K562 (cell line): ENCODE measurements around the gene MRAP2. TPM values are rescaled to one million over a fixed set of nuclear protein-coding genes. Genes with fewer than 3 reads are reported as not detected.

Experiments used
- CBFA2T2 ChIP-seq: fragments of 450-650 bp; conservative IDR thresholded peaks from 2 replicates; pipeline ENCODE4 v1.6.1; 2017; ENCODE audit warnings: mild to moderate bottlenecking
- E2F6 ChIP-seq, 2 experiments: IDR thresholded peaks; 2 replicates each; pipeline ENCODE4 v1.6.1; 2011; ENCODE audit warnings: borderline replicate concordance in 1 of 2, control low read depth in 1 of 2, low read depth in 1 of 2, low read length in 1 of 2, mild to moderate bottlenecking in 1 of 2, mixed read lengths in 1 of 2, moderate library complexity in 1 of 2; ENCODE audit not compliant: insufficient read depth in 1 of 2, insufficient read length in 1 of 2, poor library complexity in 1 of 2, severe bottlenecking in 1 of 2; ENCODE audit errors: extremely low read depth in 1 of 2
- EP300 ChIP-seq: IDR thresholded peaks from 2 replicates; pipeline ENCODE4 v1.6.1; 2012; ENCODE audit warnings: low read length, improper control_type of control experiment
- ETS1 ChIP-seq: conservative IDR thresholded peaks from 2 replicates; pipeline ENCODE4 v1.6.1; 2011; ENCODE audit warnings: low read depth, mild to moderate bottlenecking, low read length; ENCODE audit not compliant: control insufficient read depth
- FOSL1 ChIP-seq: fragments of 200-800 bp; sonication (Bioruptor generic); conservative IDR thresholded peaks from 2 replicates; pipeline ENCODE4 v1.6.1; 2016; ENCODE audit warnings: missing genetic modification characterization, missing compliant biosample characterization
- HDGF ChIP-seq: fragments of 450-650 bp; IDR thresholded peaks from 2 replicates; pipeline ENCODE4 v1.6.1; 2016
- NR0B1 ChIP-seq: fragments of 450-650 bp; IDR thresholded peaks from one replicate; pipeline ENCODE4 v1.6.1; 2018; ENCODE audit warnings: mild to moderate bottlenecking, moderate library complexity; ENCODE audit not compliant: partially characterized antibody
- NUFIP1 ChIP-seq: fragments of 450-650 bp; IDR thresholded peaks from 2 replicates; pipeline ENCODE4 v1.6.1; 2018; ENCODE audit not compliant: partially characterized antibody
- SP1 ChIP-seq: sonication (generic); formaldehyde crosslinking; IDR thresholded peaks from 2 replicates; pipeline ENCODE4 v1.8.1; 2022; ENCODE audit warnings: mild to moderate bottlenecking, missing genetic modification reagents
- SPI1 ChIP-seq: IDR thresholded peaks from 2 replicates; pipeline ENCODE4 v1.6.1; 2011; ENCODE audit warnings: low read depth, low read length, control low read depth, borderline replicate concordance
- TAL1 ChIP-seq: fragments of 450-650 bp; IDR thresholded peaks from 2 replicates; pipeline ENCODE4 v1.6.1; 2016; ENCODE audit warnings: mild to moderate bottlenecking
- U2AF2 ChIP-seq: fragments of 200-400 bp; formaldehyde crosslinking; optimal IDR thresholded peaks from 2 replicates; pipeline ENCODE3; 2017; ENCODE audit warnings: low read depth, mild to moderate bottlenecking, low read length
- ZNF407 ChIP-seq: fragments of 450-650 bp; IDR thresholded peaks from 2 replicates; pipeline ENCODE4 v1.6.1; 2016; ENCODE audit warnings: low read depth
- ZNF76 ChIP-seq: fragments of 250-450 bp; sonication (Bioruptor Pico); IDR thresholded peaks from 2 replicates; pipeline ENCODE4 v1.4.0; 2020; ENCODE audit warnings: mild to moderate bottlenecking, moderate library complexity, borderline replicate concordance
- polyA plus RNA-seq, 8 experiments: library from polyadenylated mRNA; depleted of rRNA in 4 of 8; stranded (reverse) in 5 of 8; unstranded in 3 of 8; fragments of >200 nt; fragmentation: Nextera tagmentation in 2 of 8; fragmentation: Illumina TruSeq in 1 of 8; extraction: Ambion mirVana in 2 of 8; extraction: Trizol in 1 of 8; gene quantifications; 2 replicates each; pipeline versions ENCODE4 v1.2.1 to v1.2.3, GENCODE V29; 2011 to 2014; ENCODE audit warnings: inconsistent platforms in 1 of 8, missing spikeins in 1 of 8
- total RNA-seq, 7 experiments: library from RNA; depleted of rRNA in 6 of 7; stranded (reverse); fragments of >200 nt in 6 of 7; fragmentation: Illumina TruSeq in 2 of 7; extraction: Trizol in 2 of 7; gene quantifications; 2 replicates each; pipeline versions ENCODE4 v1.2.1 to v1.2.3, GENCODE V29; 2011 to 2021; ENCODE audit warnings: low replicate concordance in 1 of 7

Gene MRAP2
- total and polyA plus RNA-seq, 9 of the 15 experiments (the other 6 are each of a cell fraction or from before 2014, with no cell fraction given): 5.9 to 38.9 (median 9.3) TPM

- no peak for TF ChIP-seq NUFIP1
- peak; percentile 23; the same call in 1 of the 2 replicates for TF ChIP-seq SPI1
- no peak for TF ChIP-seq ZNF76 (CRISPR knock-in tag)
- TF ChIP-seq SP1 (CRISPR knock-in tag): no peak
- TF ChIP-seq FOSL1 (tag): peak; percentile 91
- no peak for TF ChIP-seq U2AF2
- TF ChIP-seq E2F6 (IDR thresholded peaks at IDR 0.05; ENCODE audit: borderline replicate concordance in 1 of 2, extremely low read depth in 1 of 2, insufficient read depth in 1 of 2, insufficient read length in 1 of 2, low read depth in 1 of 2, low read length in 1 of 2, poor library complexity in 1 of 2, severe bottlenecking in 1 of 2): peak in 1 of 2 experiments; percentile 33
- peak; percentile 53; the same call in 1 of the 2 replicates for TF ChIP-seq EP300
- no peak for TF ChIP-seq NR0B1
- no peak for TF ChIP-seq ETS1
- TF ChIP-seq CBFA2T2: peak; percentile 27; the same call in 1 of the 2 replicates
- 0 out of 2 replicates have a peak, but pooled peaks have one; percentile 22 for TF ChIP-seq TAL1
- TF ChIP-seq HDGF: no peak
- TF ChIP-seq ZNF407: no peak
Measured at GRCh38 chr6:84050408-84050807, 16.8 kb downstream of the MRAP2 start (continued).
